Endometrial microvascular endothelial cells (primary cell): ENCODE measurements around the gene ARHGAP26. TPM values are rescaled to one million over a fixed set of nuclear protein-coding genes. Genes with fewer than 3 reads are reported as not detected.

Source experiments
- in situ Hi-C: cut with HindIII; loops from 2 replicates; pipeline ENCODE4 v1.10.0; 2017; ENCODE audit warnings: low sequenced_read_pairs, low pct_unique_long_range_greater_than_20kb; ENCODE audit errors: inconsistent ontology term
- total RNA-seq: library from RNA; depleted of rRNA; stranded (reverse); fragments of >200 nt; gene quantifications from one replicate; pipeline ENCODE4 v1.2.3, GENCODE V29; 2015; ENCODE audit errors: inconsistent ontology term

The ARHGAP26 gene
- total RNA-seq, 1 donor from 2014 or later, result 20.4 TPM

- in situ Hi-C loops, result no loop called here
Observed at GRCh38 chr5:143179126-143179740, 409.1 kb downstream of the ARHGAP26 start.

GRCh38 chr5:143180751-143181150 is 410.6 kb downstream of the ARHGAP26 start:
- in situ Hi-C loops, result no loop called here

- in situ Hi-C loops, result no loop called here
Observed at GRCh38 chr5:143181173-143181572, 411.0 kb downstream of the ARHGAP26 start.

GRCh38 chr5:143182106-143182505 is 411.9 kb downstream of the ARHGAP26 start:
- in situ Hi-C loops, result no loop called here

- in situ Hi-C loops, result no loop called here
Observed at GRCh38 chr5:143182901-143183820, 413.0 kb downstream of the ARHGAP26 start.

- in situ Hi-C loops, result no loop called here
Observed at GRCh38 chr5:143183989-143184388, 413.8 kb downstream of the ARHGAP26 start.

- in situ Hi-C loops, result no loop called here
Observed at GRCh38 chr5:143186623-143187022, 416.4 kb downstream of the ARHGAP26 start.

- in situ Hi-C loops, result no loop called here
Observed at GRCh38 chr5:143187495-143187894, 417.3 kb downstream of the ARHGAP26 start.

GRCh38 chr5:143188083-143188482 is 417.9 kb downstream of the ARHGAP26 start:
- in situ Hi-C loops, result no loop called here

GRCh38 chr5:143188692-143189091 is 418.5 kb downstream of the ARHGAP26 start:
- in situ Hi-C loops, result no loop called here

- in situ Hi-C loops, result no loop called here
Observed at GRCh38 chr5:143190260-143190810, 420.2 kb downstream of the ARHGAP26 start.

- in situ Hi-C loops, result no loop called here
Observed at GRCh38 chr5:143191720-143192119, 421.5 kb downstream of the ARHGAP26 start.

GRCh38 chr5:143192191-143192900 is 422.2 kb downstream of the ARHGAP26 start:
- in situ Hi-C loops, result no loop called here

GRCh38 chr5:143194206-143194605 is 424.0 kb downstream of the ARHGAP26 start:
- in situ Hi-C loops, result no loop called here

- in situ Hi-C loops, result no loop called here
Observed at GRCh38 chr5:143194713-143195112, 424.5 kb downstream of the ARHGAP26 start.

GRCh38 chr5:143195491-143195890 is 425.3 kb downstream of the ARHGAP26 start:
- in situ Hi-C loops, result no loop called here

GRCh38 chr5:143196601-143197259 is 426.6 kb downstream of the ARHGAP26 start:
- in situ Hi-C loops, result no loop called here

- in situ Hi-C loops, result no loop called here
Observed at GRCh38 chr5:143197260-143197656, 427.1 kb downstream of the ARHGAP26 start.

GRCh38 chr5:143198332-143198731 is 428.2 kb downstream of the ARHGAP26 start:
- in situ Hi-C loops, result no loop called here
